GM12892 (cell line): ENCODE results near the gene ZKSCAN2.

Experiments used
- POLR2AphosphoS5 ChIP-seq: IDR thresholded peaks from 2 replicates; pipeline ENCODE4 v1.6.1; 2011; ENCODE audit warnings: low read depth, low read length, control low read depth
- TAF1 ChIP-seq: IDR thresholded peaks from 2 replicates; pipeline ENCODE4 v1.6.1; 2011; ENCODE audit warnings: low read depth, mild to moderate bottlenecking, control low read depth, low read length, borderline replicate concordance

DNA sequence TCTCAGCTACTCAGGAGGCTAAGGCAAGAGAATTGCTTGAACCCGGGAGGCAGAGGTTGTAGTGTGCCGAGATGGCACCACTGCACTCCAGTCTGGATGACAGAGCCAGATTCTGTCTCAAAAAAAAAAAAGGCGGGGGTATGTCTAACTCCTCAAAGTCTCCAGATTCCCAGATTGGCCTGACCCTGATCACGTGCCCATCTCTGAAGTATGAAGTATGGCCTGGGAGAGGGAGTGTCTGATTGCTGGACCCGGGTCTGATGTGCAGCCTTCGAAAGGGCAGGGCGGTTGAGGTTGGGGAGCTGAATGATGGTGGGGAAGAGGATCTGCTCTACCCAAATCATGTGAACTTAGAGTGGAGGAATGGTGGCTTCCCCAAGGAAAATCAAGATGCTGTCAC is 58.2 kb downstream of the ZKSCAN2 start:
- TF ChIP-seq TAF1 (no peak), POLR2AphosphoS5 (no peak)
